Activated CD4-positive, alpha-beta T cell treated with anti-CD3 and anti-CD28 coated beads, Interleukin-2, Interleukin-4, amounts not matched to agents 100 ng/mL and 50 ng/mL, durations not matched to agents 16 hours and 8 hours (primary cell): ENCODE results near the gene FBXL7.

Experiments used
- DNase-seq: peaks from one replicate; pipeline ENCODE4 v3.0.0-alpha.2; 2020; ENCODE audit warnings: low spot score

Gene FBXL7

DNA sequence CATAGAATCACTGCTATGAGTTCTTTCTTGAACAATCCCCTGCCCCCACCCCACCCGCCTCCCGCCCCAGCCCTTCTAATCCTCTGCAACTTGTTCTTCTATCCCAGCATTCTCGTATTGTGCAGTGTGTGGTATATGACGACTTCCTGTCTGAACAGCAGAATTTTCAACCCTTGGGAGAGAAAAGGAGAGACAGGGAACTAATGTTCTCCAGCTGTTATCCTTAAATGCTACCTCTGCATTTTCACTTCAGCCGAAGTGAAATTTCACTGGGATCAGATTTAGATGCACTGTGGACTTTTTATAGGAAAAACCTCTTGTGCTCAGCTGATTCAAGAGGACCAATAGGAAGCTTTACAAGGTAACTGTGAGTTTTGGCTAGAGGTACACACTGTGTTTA is 2.2 kb downstream of the FBXL7 start:
- no peak for DNase-seq

DNA sequence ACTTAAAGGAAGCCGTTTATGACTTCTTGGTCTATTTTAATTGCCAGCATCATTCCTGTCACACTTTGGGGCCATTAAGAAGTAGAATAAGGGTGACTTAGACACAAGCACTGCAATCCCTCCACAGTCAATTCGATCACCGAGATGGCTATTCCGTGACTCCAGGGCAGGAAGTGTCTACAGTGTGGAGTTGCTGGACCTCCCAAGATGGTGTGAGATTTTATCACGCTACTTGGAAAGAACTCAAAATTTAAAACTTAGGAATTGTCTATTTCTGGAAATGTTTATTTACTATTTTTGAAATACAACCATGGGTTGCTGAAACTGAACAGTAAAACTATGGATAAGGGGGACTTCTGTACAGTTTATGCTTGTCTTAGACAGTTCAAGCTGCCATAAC is 6.2 kb downstream of the FBXL7 start:
- no peak for DNase-seq

DNA sequence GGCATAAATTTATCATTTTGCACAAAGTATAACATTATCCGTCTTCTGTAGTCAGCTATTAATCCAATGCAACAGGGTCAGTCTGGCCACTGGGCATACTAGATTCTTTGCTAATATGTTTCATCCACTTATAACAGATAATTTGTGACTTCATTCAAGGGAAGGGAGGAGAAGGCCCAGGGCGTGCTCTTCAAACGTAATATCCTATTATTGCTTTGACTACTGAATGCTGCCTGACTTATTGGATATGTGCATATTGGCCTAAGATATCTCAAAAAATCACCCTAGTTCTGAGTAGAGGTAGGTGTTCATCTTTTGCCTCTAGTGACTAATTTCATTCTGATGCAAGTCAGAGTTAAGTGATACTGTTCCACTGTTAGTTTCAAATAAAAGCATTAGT is 6.9 kb downstream of the FBXL7 start:
- no peak for DNase-seq

DNA sequence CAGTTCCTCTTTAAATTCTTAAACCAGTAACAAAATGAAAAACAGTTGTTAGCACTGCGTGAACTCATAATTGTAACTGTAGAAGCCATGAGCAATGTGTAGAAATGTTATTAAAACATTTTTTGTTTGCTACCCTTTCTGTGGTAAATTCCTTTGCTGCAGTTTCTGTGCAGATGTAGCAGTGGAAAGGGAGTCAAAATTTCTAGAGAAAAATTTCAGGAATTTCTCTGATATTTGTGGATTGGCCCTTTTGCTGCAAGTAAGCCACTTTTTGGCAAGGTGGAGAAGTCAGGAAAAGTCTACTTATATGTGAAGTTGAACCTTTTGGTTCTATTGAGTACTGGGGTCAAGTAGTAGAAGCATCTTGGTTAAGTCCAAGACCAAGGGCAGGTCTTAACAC is 10.1 kb downstream of the FBXL7 start:
- DNase-seq: no peak

DNA sequence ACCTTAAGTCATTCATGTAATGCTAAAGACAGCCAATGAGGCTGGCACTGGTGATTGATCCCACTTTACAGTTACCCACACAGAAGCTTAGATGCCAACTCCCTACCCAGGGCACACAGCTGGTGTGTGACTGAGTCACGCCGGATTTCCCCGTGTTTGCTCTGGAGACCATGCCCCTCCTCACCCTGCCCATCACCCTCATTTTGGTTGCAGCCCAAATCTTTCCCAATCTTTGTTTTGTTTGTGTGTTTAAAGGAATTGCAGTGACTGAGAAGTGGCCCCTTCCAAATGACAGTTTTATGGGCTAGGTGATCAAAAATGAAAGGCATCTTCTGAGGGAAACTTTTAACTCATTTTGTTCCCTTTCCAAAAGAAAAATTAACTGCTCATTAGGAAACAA is 10.9 kb downstream of the FBXL7 start:
- DNase-seq: no peak

DNA sequence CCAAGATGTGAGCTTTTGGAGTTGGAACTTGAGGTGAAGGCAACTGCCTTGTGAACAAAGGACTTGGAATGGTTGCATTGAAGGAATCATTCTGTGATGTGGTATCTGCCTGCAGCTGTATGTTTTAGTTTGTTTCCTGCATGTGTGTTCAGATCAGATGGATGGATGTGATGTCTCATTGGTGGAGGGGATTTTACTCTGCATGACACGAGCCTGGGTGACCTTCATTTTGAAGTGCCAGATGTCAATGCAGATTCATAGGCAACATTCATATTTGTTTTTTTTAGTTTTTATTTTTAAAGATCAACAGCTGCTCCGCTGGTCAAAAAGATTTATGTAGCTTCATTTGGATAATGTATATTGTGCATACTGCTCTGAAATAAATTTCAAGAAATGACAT is 13.5 kb downstream of the FBXL7 start:
- no peak for DNase-seq

DNA sequence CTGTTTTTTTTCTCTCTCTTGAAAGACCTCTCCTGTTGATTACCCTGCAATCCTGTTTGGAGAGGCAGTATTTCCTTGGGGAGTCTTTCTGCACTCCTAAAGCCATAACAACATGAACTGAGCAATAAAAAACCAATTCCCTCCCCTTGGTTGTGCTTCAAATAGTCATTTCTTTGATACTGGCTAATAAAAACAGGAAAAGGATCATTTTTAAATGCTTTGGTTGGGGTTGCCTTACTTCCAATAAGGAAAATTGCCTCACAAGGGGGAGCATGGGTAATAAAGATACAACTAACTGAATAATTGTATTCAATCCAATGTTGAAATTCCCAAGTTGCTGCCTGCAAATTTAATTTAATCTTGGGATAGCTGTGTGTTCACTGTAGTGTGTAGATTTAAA is 13.9 kb downstream of the FBXL7 start:
- DNase-seq: no peak

DNA sequence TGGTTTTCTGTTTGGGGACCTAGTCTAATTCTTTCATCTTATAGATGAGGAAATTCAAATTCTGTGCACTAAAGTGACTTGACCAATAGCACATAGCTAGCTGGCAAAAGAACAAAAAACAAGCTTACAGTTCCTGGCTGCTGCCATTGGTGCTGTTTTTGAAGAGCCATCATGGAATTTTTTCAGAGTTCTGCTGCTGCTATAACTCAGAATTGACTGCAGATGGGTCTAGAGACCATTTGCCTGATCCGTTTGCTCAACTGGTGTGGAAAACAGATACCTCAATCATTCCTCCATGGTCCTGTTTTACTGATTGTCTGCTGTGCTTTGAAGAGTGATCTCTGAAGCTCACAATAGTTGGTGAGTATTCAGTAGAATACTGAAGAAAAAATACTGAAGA is 15.2 kb downstream of the FBXL7 start:
- DNase-seq: no peak

DNA sequence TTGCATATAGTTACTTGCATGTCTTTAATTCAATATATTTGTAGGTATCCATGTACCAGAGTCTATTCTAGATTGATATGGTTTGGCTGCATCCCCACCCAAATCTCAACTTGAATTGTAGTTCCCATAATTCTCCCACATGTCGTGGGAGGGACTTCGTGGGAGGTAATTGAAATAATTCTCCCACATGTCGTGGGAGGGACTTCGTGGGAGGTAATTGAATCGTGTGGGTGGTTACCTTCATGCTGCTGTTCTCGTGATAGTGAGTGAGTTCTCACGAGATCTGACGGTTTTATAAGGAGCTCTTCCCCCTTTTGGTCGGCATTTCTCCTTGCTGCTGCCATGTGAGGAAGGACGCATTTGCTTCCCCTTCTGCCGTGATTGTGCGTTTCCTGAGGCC is 16.5 kb downstream of the FBXL7 start:
- no peak for DNase-seq

DNA sequence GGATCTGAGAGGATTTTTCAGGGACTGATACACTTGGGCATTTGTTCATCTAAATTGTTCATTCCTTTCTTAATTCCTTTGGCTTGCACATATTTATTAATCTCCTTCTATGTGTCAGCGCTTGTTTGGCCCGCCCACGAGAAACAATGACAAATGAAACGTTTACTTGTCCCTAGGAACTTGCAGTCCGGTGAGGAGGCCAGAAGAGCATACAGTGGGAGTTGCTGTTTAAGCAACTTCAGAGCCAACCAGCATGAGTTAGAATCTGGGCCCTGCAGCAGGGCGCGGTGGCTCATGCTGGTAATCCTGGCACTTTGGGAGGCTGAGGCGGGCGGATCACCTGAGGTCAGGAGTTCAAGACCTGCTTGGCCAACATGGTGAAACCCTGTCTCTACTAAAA is 18.8 kb downstream of the FBXL7 start:
- DNase-seq: no peak

DNA sequence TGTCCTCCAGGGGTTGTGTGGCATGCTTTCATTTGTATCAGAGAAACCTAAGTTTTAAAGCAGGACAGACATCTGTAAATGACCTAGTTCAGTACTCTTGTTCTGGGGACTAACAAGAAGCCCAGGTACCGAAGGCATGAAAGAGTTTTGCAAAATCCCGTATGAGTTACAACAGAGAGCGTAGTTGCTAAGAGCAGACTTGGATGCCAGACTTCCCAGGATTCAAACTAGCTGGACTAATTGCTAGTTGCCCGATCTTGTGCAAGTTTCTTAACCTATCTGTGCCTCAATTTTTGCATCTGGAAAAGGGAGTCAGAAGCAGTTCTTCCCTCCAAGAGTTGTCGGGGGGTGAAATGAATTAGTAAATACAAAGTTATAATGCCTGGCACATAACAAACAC is 20.9 kb downstream of the FBXL7 start:
- DNase-seq: no peak

DNA sequence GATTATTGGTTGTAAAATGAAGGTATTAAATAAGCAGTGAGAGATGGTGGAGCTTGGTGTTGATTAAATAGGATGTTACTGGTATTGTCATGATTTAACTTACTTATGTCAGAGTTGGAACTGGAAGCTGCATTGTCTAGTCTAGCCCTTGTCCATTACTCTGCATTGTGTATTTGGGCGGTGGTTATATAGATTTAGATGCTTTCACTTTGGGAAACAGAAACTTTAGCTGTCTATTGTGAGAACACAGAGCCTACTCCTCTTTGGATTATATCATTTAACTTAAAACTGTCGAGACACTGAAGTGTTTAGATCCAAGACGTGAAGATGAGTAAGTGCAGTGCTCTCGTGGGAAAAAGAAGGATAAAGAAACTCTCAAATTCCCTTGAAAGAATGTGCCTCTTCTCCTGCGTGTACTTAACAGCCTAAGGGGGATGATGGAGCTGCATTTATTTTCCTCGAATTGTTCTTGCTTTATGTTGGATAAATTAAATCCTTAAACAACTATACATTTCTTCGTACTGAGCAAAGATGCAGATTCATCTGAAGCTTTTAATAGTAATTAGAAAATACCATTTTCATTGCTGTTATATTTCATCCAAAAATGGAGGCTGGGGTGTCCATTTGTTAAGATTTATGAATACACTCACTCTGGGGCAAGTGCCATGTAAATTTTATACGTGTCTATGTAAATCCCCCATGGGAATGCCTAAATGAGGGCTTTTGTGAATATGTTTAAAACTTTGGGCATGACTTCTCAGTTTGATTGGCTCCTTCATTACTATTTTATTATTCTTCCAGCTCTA is 21.6 kb downstream of the FBXL7 start:
- DNase-seq: no peak

DNA sequence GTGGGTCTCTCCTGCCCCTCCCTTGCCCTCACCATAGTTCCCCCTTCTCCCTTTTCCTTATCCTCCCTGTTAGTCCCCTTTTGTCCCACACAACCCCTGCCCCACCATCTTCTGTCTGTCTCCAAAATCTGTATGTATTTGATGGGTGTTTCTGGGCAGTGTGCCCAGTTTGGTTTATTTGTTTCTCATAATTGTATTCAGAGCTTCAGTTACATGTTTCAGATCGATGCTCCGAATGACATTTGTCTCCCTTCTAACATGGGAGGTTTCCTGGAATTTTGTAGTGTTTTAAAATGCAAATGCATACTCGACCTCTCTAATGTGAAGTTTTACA is 22.2 kb downstream of the FBXL7 start:
- no peak for DNase-seq

DNA sequence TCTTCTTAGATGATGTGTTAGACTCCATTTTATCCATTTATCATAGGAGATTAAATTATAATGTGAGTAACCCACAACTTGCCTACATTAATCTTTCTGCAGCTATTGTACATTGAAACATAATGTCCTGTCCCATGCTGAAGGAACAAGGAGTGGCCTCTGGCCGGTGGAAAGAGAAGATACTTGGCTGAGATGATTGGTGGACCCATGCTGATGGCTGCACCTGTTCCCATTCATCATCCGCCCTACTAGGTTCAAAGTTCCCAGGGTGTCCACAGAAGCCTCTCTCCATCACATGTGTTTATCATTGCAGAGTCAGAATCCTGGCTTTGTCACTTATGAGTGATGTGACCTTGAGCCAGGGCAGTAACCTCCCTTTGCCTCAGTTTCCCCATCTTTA is 24.7 kb downstream of the FBXL7 start:
- DNase-seq: no peak

DNA sequence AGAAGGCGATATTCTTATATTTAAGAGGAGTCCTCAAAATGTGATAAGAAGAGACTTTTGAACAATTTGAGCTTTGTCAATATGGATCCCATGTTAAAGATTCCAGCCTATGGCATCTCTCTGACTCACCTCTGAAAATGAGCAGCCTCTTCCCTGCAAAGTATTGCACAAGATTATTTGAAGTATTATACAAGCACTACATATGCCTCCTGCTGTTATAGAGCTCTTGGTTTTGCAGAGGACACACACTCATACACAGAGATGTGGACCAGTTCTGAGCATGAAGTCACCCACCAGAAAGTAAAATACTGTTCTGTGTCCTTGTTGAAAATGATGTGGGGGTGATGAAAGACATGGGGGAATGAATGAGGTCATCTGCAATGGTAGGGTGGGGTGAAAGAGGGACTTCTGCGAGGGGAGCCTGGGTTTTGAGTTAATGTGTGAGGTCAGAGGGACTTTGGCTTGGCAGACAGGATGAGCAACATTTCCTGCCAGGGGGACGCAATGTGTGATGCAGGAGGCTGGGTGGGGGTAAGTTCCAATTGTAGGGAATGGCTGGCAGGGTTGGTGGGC is 25.8 kb downstream of the FBXL7 start:
- no peak for DNase-seq

DNA sequence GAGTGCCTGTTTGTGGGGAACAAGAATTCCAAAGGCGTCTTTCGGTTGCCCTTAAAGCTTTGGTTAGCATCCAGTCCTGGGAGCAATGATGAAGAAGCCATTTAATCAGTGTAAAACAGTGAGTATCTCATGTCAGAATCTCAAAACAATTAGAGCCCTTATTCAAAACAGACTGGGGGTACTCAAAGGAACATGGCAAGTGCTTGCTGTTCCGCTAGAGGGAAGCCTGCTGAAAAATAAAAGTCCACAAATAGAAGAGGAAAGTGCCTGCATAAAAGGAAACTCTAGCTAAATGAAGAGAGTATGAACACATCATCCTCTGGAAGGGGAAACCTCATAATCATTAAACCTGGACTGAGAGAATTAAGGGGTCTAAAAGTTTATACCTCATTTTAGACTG is 26.4 kb downstream of the FBXL7 start:
- no peak for DNase-seq

DNA sequence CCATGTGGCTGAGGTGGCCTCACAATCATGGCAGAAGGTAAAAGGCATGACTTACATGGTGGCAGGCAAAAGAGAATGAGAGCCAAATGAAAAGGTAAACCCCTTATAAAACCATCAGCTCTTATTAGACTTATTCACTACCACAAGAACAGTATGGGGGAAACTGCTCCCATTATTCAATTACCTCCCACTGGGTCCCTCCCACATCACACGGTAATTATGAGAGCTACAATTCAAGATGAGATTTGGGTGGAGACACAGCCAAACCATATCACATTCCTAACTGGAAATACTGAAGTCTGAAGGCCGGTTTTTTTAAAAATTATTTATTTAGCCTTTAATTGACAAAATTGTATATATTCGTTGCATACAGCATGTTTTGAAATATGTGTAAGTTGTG is 28.5 kb downstream of the FBXL7 start:
- DNase-seq: no peak

DNA sequence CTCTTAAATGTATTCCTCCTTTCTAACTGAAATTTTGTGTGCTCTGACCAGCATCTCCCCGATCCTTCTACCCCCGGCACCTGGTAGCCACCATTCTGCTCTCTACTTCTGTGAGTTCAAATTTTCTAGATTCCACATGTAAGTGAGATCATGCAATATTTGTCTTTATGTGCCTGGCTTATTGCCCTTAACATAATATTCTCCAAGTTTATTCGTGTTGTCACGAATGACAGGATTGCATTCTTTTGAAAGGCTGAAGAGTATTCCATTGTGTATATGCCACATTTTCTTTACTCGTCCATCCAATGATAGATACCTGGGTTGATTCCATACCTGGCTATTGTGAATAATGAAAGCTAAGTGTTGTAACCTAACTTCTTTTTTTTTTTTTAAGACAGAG is 29.0 kb downstream of the FBXL7 start:
- no peak for DNase-seq

DNA sequence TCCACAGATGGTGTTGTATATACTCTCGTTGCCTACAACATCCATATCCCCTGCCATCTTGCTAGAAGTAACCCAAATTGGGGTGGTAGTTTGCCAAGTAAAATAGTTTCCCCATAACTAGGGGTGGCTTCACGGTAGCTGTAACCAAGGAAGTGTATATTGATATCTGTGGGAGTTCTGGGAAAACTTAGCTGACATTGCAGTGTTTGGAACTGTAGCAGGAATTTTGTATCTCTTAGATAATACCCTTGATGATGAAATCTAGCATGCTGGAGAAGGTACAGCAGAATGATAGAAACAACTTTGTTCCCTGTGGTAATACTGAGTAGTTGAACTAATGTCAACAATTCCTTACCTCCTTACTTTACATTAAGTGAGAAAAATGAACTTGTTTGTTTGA is 29.8 kb downstream of the FBXL7 start:
- DNase-seq: no peak

DNA sequence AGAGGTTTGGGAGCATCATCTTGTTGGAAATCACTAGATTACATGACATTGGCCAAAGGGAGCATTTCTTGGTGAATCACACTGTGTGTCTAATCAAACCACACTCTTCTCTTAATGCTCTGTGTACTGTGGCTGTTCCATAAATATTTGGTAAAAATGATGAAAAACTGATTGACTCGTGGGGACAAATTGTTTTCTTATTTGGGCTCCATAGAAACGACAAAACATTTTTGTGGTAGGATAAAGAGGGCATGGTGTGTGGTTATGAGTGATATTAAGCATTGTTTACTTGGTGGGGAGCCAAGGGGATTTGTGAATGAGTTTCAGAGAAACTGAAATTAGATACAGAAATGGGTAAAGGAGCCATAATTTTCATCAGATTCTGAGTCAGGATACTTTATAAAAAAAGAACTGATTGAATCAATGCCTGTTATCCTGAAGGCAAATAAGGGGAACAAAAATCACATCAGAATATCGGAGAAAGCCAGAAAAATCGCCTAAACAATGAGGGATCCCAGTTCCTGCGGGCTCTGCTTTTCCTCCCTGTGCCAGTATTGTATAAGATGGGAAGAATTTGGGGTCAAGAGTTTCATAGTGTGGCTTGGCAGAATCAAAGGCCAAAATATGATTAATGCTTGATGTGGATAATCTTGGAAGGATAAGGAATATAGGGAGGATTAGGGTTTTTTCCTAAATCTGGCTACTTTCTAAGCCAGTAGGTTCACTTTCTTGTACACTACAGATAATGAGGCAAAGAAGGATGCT is 33.3 kb downstream of the FBXL7 start:
- no peak for DNase-seq

DNA sequence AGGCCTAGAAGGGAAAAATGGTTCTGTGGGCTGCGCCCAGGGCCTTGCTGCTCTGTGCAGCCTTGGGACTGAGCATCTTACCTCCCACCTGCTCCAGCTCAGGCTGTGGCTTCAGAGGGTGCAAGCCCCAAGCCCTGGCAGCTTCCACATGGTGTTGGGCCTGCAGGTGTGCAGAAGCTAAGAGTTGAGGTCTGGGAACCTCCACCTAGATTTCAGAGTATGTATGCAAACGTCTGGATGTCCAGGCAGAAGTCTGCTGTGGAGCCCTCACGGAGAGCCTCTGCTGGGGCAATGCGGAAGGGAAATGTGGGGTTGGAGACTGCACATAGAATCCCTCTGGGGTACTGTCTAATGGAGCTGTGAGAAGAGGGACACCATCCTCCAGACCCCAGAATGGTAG is 36.0 kb downstream of the FBXL7 start:
- no peak for DNase-seq

DNA sequence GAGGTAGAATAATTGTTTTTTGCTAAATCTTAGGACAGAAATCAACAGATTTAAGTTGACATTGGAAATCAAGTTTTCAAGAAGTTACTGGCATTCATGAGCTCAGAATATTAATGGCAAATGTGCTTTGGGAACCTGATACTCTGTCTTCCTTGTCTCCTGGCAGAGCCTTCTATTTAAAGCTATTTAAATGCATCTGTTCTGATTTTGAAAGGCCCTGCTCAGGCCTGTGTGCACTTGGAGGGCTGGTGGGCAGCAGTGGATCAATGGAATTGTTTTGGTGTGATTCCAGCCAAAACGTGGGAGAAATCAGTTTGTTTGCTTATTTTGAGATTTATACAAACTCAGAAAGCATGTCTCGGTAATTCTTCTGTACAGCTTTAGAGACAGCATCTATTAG is 38.5 kb downstream of the FBXL7 start:
- DNase-seq: no peak

DNA sequence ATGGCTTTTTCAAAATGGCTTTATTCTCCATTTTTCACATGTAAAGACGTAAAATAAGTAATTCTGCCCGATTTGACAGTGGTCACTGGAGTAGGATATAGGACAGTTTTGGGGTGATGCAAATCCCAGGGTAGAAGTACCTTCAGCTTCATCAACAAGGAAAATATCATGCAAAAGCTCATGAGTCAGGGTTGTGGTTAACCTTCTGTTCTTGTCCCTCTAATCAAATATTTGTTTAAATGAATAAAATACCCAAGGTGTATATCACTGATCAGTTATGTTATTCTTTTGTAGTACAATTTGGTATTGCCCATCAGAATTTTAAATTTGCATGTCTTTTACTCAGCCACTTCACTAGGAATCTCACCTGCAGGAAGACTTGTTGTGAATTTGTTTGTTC is 40.0 kb downstream of the FBXL7 start:
- no peak for DNase-seq

DNA sequence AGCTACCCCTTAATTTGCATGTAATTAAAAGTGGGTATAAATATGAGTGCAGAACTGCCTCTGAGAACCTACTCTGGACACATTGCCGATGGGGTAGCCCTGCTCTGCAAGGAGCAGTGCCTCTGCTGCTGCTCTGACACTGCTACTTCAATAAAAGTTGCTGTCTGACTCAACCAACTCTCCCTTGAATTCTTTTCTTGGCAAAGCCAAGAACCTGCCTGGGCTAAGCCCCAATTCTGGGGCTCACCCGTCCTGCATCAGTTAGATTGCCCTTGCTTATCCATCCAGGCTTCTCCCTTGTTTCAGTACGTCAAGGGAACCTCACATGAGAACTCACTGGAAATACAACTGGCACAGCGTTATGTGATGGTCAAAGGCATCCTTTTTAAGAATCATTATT is 44.1 kb downstream of the FBXL7 start:
- DNase-seq: no peak
